ENCODE measurements around the gene PNPLA4.

The PNPLA4 gene

DNA sequence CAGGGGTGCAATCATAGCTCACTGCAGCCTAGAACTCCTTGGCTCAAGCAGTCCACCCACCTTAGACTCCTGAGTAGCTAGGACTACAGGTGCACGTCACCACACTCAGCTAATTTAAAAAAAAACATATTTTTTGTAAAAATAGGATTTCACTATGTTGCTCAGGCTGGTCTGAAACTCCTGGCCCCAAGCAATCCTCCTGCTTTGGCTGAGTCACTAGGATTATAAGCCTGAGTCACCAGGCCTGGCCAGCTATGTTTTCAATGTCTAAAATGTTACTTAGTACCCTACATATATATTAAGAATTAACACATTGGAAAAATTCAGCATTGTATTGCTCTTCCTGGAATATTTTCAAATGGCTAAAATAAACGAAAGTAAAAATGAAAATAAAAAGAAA, 37.5 kb downstream of the PNPLA4 start:
- no peak overlapping the region for H3K27ac ChIP-seq
- no peak overlapping the region for H2AFZ ChIP-seq
- no peak overlapping the region for H3K4me2 ChIP-seq (ENCODE audit: low read length)
- no peaks in the 10 kb centered on the region for H3K4me1 ChIP-seq
- H3K4me3 ChIP-seq (ENCODE audit: low read depth, low read length): no peak overlapping the region
- TF ChIP-seq, protein P1, sequence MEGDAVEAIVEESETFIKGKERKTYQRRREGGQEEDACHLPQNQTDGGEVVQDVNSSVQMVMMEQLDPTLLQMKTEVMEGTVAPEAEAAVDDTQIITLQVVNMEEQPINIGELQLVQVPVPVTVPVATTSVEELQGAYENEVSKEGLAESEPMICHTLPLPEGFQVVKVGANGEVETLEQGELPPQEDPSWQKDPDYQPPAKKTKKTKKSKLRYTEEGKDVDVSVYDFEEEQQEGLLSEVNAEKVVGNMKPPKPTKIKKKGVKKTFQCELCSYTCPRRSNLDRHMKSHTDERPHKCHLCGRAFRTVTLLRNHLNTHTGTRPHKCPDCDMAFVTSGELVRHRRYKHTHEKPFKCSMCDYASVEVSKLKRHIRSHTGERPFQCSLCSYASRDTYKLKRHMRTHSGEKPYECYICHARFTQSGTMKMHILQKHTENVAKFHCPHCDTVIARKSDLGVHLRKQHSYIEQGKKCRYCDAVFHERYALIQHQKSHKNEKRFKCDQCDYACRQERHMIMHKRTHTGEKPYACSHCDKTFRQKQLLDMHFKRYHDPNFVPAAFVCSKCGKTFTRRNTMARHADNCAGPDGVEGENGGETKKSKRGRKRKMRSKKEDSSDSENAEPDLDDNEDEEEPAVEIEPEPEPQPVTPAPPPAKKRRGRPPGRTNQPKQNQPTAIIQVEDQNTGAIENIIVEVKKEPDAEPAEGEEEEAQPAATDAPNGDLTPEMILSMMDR (IDR thresholded peaks at IDR 0.05): no peak
- H3K9me3 ChIP-seq (ENCODE audit: control insufficient read depth, low read length): no peaks in the 10 kb centered on the region
- no peaks in the 10 kb centered on the region for H3K36me3 ChIP-seq (ENCODE audit: control insufficient read depth, insufficient read depth, low read length)
- no peaks in the 10 kb centered on the region for H3K79me2 ChIP-seq
- no peaks in the 10 kb centered on the region for H3K27me3 ChIP-seq (ENCODE audit: control insufficient read depth, insufficient read depth, low read length)
- no peak overlapping the region for H3K9ac ChIP-seq

DNA sequence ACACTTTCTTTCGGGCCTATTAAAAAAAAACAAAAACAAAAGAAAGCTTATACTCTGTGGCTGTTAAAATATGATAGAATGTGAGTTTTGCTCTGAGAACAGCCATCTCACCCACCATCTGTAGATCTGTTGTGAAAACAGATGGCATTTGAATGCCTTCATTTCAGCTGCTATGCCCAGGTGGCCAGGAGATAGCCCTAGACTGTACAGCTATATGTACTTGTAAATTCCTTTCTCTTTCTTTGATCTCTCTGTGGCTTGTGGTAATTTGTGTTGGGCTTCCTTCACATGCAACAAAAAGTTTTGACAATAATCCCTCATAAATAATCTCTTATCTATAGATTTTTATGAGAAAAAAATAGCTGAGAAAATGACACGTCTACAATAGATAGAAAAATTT, 38.1 kb downstream of the PNPLA4 start:
- H3K27ac ChIP-seq: no peak overlapping the region
- no peaks in the 10 kb centered on the region for H3K9me3 ChIP-seq (ENCODE audit: control insufficient read depth, low read length)
- H3K79me2 ChIP-seq: no peaks in the 10 kb centered on the region
- TF ChIP-seq, protein P1 (IDR thresholded peaks at IDR 0.05): no peak
- no peaks in the 10 kb centered on the region for H3K4me1 ChIP-seq
- peak overlapping the region; percentile 25 for H2AFZ ChIP-seq
- H3K9ac ChIP-seq: no peak overlapping the region
- H3K4me2 ChIP-seq (ENCODE audit: low read length): no peak overlapping the region
- no peak overlapping the region for H3K4me3 ChIP-seq (ENCODE audit: low read depth, low read length)
- no peaks in the 10 kb centered on the region for H3K27me3 ChIP-seq (ENCODE audit: control insufficient read depth, insufficient read depth, low read length)
- H3K36me3 ChIP-seq (ENCODE audit: control insufficient read depth, insufficient read depth, low read length): no peaks in the 10 kb centered on the region

DNA sequence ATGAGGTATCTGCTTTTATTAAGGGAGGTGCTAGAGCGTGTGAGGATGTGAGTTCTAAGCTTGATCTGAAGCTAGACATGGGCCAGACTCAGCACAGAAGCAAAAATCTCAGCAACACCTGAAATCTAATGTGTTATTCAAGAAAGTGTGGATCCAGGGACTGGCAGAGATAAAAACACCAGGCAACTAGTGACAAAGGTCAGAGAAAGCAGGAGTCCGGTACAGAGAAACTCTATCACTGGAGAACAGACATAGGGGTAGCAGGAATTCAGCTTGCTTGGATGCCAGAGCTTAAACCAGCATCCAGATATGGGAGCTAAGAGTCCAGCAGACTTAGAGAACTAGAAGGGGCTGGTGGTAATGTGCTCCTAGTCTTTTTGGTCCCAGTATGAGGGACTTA, 50.3 kb downstream of the PNPLA4 start:
- H2AFZ ChIP-seq: no peak overlapping the region
- H3K27ac ChIP-seq: no peak overlapping the region
- H3K4me3 ChIP-seq (ENCODE audit: low read depth, low read length): no peak overlapping the region
- no peaks in the 10 kb centered on the region for H3K79me2 ChIP-seq
- no peaks in the 10 kb centered on the region for H3K27me3 ChIP-seq (ENCODE audit: control insufficient read depth, insufficient read depth, low read length)
- H3K36me3 ChIP-seq (ENCODE audit: control insufficient read depth, insufficient read depth, low read length): no peaks in the 10 kb centered on the region
- TF ChIP-seq, protein P1 (IDR thresholded peaks at IDR 0.05): no peak
- H3K9ac ChIP-seq: no peak overlapping the region
- H3K4me1 ChIP-seq: no peaks in the 10 kb centered on the region
- no peaks in the 10 kb centered on the region for H3K9me3 ChIP-seq (ENCODE audit: control insufficient read depth, low read length)
- no peak overlapping the region for H3K4me2 ChIP-seq (ENCODE audit: low read length)

DNA sequence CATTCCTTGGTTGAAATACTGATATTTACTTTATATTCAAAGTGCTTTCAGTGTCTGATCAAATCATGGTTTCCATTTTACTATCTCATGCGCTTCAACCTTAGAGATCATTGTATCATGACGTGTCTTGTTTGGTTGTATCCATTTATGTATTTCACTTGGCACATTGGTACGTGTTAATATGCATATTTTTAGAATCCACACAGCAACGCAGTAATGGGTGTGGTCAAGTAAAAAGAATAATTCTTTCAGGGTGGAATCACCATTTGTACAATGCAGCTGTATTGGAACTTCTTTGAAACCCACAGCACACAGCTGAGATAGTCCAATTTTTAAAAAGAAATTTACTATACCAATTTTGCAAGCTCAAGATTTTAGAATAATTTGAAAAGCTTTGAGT, 55.2 kb downstream of the PNPLA4 start:
- TF ChIP-seq, protein P1 (IDR thresholded peaks at IDR 0.05): no peak
- Histone ChIP-seq H3K27me3 (ENCODE audit: control insufficient read depth, insufficient read depth, low read length) (no peaks in the 10 kb centered on the region), H3K27ac (no peak overlapping the region), H3K79me2 (no peaks in the 10 kb centered on the region), H3K4me1 (no peaks in the 10 kb centered on the region), H3K9me3 (ENCODE audit: control insufficient read depth, low read length) (no peaks in the 10 kb centered on the region), H3K4me3 (ENCODE audit: low read depth, low read length) (no peak overlapping the region), H3K36me3 (ENCODE audit: control insufficient read depth, insufficient read depth, low read length) (no peaks in the 10 kb centered on the region), H2AFZ (no peak overlapping the region), H3K4me2 (ENCODE audit: low read length) (no peak overlapping the region), H3K9ac (no peak overlapping the region)

DNA sequence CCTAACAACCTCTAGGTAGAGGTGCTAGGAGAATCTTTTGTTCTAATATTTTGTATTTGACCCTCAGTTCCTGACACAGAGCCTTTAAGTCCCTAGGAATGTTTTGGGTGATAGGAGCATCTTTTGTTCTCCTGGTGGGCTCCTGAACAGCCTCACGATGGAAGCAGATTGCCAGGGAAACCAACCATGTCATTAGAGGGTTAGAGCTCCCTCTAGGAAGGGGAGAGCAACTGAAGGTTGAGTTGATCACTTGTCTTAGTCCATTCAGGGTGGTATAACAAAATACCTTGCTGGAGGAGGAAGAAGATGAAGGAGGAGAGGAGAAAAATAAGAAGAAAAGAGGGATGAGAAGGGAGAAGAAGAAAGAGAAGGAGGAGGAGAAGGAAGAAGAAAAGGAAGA, 75.0 kb downstream of the PNPLA4 start:
- Histone ChIP-seq H2AFZ (no peak overlapping the region), H3K27me3 (ENCODE audit: control insufficient read depth, insufficient read depth, low read length) (no peaks in the 10 kb centered on the region), H3K4me2 (ENCODE audit: low read length) (no peak overlapping the region), H3K27ac (no peak overlapping the region), H3K9me3 (ENCODE audit: control insufficient read depth, low read length) (no peaks in the 10 kb centered on the region), H3K4me3 (ENCODE audit: low read depth, low read length) (no peak overlapping the region), H3K9ac (no peak overlapping the region), H3K79me2 (no peaks in the 10 kb centered on the region), H3K4me1 (no peaks in the 10 kb centered on the region), H3K36me3 (ENCODE audit: control insufficient read depth, insufficient read depth, low read length) (no peaks in the 10 kb centered on the region)
- TF ChIP-seq, protein P1 (IDR thresholded peaks at IDR 0.05): no peak
